Neutrophil (primary cell): ENCODE data around the gene TAS1R3.

Source experiments
- H3K27ac ChIP-seq: fragments of 200-600 bp; sonication (generic); 2 replicates; pipeline ENCODE4 v1.5.1; 2016; ENCODE audit warnings: mild to moderate bottlenecking, moderate library complexity
- H3K27me3 ChIP-seq: fragments of 200-600 bp; sonication (generic); 2 replicates; pipeline ENCODE4 v1.6.0; 2016; ENCODE audit warnings: mild to moderate bottlenecking
- H3K36me3 ChIP-seq: fragments of 200-600 bp; sonication (generic); 2 replicates; pipeline ENCODE4 v1.5.1; 2017
- H3K4me1 ChIP-seq, 2 experiments: fragments of 200-600 bp in 1 of 2; sonication (generic) in 1 of 2; 1 replicate in 1 of 2; 2 replicates in 1 of 2; pipeline versions ENCODE4 v1.5.1 to v1.6.1; 2013 to 2016; ENCODE audit warnings: low read depth in 1 of 2, low read length in 1 of 2, mild to moderate bottlenecking in 1 of 2, moderate library complexity in 1 of 2; ENCODE audit not compliant: control insufficient read depth in 1 of 2, insufficient read depth in 1 of 2
- H3K4me3 ChIP-seq, 2 experiments: fragments of 200-600 bp in 1 of 2; sonication (generic) in 1 of 2; 1 replicate in 1 of 2; 2 replicates in 1 of 2; pipeline ENCODE4 v1.5.1; 2013 to 2016; ENCODE audit warnings: low read depth in 1 of 2, low read length in 1 of 2, mild to moderate bottlenecking in 1 of 2, moderate library complexity in 1 of 2
- H3K9me3 ChIP-seq: fragments of 200-600 bp; sonication (generic); 2 replicates; pipeline ENCODE4 v1.5.1; 2016
- TF ChIP-seq, protein P1 (sequence below): fragments of 200-600 bp; sonication (generic); IDR thresholded peaks from 2 replicates; pipeline ENCODE4 v1.5.1; 2016; ENCODE audit warnings: antibody characterized with exemption

The TAS1R3 gene

DNA sequence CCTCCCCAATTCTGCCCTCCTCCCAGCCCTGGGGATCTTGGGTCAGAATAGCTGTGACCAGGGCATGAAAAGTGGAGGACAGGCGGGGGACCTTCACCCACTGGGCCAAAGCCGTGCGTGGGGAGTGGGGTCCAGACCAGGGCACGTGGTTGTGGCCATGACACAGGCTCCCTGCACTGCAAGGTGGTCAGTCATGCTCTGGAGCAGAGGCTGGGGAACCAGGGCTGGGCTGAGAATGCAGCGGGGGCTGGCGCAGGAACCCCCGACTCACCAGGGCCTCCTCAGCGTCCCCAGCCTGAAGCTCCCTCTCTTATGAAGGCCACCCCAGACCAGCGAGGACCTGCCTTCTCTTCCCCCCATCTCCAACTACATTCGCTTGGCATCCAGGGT, 15.4 kb downstream of the TAS1R3 start:
- Histone ChIP-seq H3K9me3 (no peaks in the 10 kb centered on the region), H3K27me3 (peaks cover 18% of the 10 kb centered on the region), H3K27ac (no peak overlapping the region), H3K36me3 (no peaks in the 10 kb centered on the region), H3K4me1 (peaks cover 9% of the 10 kb centered on the region in 2 experiments), H3K4me3 (no peak overlapping the region)
- TF ChIP-seq, protein P1, sequence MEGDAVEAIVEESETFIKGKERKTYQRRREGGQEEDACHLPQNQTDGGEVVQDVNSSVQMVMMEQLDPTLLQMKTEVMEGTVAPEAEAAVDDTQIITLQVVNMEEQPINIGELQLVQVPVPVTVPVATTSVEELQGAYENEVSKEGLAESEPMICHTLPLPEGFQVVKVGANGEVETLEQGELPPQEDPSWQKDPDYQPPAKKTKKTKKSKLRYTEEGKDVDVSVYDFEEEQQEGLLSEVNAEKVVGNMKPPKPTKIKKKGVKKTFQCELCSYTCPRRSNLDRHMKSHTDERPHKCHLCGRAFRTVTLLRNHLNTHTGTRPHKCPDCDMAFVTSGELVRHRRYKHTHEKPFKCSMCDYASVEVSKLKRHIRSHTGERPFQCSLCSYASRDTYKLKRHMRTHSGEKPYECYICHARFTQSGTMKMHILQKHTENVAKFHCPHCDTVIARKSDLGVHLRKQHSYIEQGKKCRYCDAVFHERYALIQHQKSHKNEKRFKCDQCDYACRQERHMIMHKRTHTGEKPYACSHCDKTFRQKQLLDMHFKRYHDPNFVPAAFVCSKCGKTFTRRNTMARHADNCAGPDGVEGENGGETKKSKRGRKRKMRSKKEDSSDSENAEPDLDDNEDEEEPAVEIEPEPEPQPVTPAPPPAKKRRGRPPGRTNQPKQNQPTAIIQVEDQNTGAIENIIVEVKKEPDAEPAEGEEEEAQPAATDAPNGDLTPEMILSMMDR = no peak

DNA sequence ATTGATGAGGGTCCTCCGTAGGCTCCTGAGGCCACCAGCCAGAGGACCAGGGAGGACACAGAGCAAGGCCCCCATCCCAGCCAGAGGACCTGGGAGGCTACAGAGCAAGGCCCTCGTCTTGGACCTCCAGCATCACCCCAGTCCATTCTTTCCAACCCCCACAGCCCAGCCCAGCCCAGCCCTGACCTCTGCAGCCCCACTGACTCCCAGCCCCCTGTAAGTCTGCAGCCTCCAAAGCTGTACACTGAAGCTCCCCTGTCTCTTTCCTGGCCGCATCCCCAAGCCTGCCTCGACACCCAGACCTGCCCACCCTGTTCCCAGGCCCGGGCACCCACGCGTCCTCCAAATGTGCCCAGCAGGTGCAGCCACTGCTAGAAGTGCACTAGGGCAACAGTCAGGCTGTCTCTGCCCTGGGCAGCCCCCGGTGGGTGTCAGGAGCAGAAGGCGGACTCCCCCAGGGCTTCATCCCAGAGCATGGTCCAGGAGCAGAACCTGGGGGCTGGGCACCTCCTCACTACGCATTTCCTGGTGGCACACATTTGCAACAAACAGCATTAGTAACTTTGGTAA, 16.0 kb downstream of the TAS1R3 start:
- Histone ChIP-seq H3K27ac (no peak overlapping the region), H3K27me3 (peaks cover 24% of the 10 kb centered on the region), H3K4me3 (no peak overlapping the region), H3K4me1 (peaks cover 9% of the 10 kb centered on the region in 2 experiments), H3K36me3 (no peaks in the 10 kb centered on the region), H3K9me3 (no peaks in the 10 kb centered on the region)
- TF ChIP-seq, protein P1 = no peak

DNA sequence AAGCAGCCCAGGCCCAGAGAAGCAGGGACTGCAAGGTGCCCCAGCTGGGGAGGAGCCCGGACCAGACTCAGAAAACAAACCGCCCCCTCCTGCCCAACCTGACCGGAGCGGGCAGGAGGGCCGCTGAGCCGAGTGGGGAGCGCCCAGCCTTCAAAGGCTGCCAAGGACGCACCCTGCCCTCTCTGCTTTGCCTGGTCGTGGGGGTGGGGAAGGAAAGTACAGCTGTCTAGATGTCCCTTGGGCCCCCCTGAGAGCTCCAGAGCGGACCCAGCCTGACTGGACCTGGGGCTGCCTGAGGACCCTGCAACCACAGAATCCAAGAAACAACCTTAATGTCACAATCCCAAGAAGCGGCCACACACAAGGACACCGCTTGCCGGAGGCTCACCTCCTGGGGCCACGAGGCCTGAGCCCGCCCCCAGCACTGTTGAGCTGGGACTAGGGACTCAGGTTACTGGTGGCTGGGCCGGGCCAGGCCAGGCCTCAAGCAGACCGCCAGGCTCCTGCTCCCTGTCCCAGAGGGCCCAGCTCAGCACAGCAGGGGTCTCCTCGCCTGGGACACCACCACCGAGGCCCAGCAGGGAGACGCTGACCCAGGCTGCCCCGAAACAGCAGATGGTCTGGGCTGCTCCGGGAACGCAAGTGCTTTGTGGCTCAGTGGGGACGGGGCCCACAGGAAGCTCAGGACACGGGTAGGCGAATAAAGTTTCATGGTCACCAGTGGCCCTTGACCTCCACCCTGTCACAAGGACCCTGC, 16.8 kb downstream of the TAS1R3 start:
- Histone ChIP-seq H3K9me3 (no peaks in the 10 kb centered on the region), H3K27me3 (peaks cover 32% of the 10 kb centered on the region), H3K36me3 (no peaks in the 10 kb centered on the region), H3K4me1 (peaks cover 9% of the 10 kb centered on the region in 2 experiments), H3K4me3 (peak overlapping the region in 1 of 2 experiments; percentile 62), H3K27ac (no peak overlapping the region)
- TF ChIP-seq, protein P1 = no peak

DNA sequence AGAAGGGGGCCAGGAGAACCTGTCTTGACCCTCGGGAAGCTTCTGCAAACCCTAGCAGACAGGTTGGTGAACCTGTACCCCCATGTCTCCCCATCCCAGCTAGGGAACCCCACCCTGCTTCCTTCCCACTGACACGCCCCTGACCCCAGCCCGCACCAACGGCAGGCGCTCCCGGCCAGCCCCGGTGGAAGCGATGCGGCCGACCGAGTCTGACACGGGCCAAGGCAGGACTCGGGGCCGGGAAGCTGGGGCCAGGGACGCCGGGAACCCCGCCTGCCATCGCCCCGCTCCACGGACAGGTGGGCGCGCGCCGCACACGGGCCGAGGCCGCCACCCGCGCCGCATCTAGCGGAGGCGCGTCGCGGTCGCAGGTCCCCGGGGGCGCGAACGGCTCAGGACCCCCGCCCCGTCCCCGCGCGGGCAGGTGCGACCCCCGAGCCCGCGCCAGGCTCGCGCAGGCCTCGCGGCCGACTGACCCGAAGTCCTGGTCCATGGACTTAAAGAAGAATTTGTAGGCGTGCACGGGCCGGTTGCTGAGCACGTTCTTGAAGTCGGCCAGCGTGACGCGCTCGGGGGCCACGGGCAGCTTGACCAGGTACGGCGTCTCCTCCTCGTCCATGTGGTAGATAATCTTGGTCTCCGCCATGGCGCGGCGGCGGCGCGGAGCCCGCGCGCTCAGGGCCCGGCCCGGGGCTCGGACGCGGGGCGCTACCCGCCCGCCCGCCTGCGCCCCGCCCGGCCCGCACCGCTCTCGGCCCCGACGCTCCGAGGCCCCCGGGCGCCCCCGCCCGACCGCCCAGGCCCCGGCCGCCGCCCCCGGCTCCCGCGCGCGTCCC, 17.6 kb downstream of the TAS1R3 start:
- Histone ChIP-seq H3K27ac (no peak overlapping the region), H3K27me3 (peaks cover 40% of the 10 kb centered on the region), H3K9me3 (no peaks in the 10 kb centered on the region), H3K4me3 (peak overlapping the region; percentile 62 to 70), H3K4me1 (peaks cover 9% of the 10 kb centered on the region in 2 experiments), H3K36me3 (no peaks in the 10 kb centered on the region)
- TF ChIP-seq, protein P1 = no peak

DNA sequence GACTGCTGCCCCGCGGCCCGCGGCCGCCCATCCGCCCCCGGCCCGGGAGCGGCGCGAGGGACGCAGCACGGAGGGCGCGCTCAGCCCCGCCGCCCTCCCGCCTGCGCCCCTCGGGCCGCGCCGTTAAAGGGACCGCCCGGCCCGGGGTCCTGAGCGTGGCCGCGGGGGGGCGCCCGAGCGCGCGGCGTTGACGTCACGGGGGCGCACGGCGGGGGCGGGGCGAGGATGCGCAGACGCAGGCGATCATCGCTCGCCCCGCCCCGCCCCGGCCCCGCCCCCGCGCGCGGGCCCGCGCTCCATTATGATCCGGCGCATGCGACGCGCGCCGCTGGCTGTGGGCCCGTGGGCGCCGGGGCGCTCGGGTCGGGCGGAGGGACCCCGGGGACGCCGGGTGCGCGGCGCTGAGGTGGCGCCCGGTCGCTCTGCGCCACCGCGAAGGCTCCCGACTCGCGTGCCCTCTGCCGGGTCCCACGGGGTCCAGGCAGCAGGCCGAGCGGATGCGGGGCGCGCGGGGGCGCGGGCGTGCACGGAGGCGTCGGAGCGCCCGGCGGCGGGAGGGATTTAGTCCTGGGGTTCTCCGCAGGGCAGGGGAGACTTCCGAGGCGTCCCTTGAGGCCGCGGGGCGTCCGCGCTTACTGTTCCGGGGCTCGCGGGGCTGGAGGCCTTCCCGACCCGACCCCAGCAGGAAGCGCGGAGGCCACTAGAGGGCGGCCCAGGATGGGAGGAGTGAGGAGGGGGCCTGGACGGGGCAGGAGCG, 18.4 kb downstream of the TAS1R3 start, which contains the start of gene DVL1:
DVL1 (minus strand) TSS at position 163 of the 757 bp plus-strand sequence. CDS start 353 bp downstream, outside the sequence.
- Histone ChIP-seq H3K4me3 (peak within 1 kb of the TSS; percentile 70 to 75), H3K4me1 (peaks cover 9% of the 10 kb centered on the region in 2 experiments), H3K36me3 (no peaks in the 10 kb centered on the region), H3K9me3 (no peaks in the 10 kb centered on the region), H3K27ac (peak within 1 kb of the TSS; percentile 64), H3K27me3 (peaks cover 48% of the 10 kb centered on the region)
- TF ChIP-seq, protein P1 = peak; percentile 47
